BE2C (cell line): ENCODE results near the gene SFT2D3.

Experiments
- DNase-seq: peaks from one replicate; pipeline ENCODE4 v3.0.0-alpha.2; 2020
- H3K27me3 ChIP-seq: fragments of 250-450 bp; sonication (Bioruptor Pico); 2 replicates; pipeline ENCODE4 v1.5.1; 2020; ENCODE audit warnings: mild to moderate bottlenecking
- H3K36me3 ChIP-seq: fragments of 250-450 bp; sonication (Bioruptor Pico); 2 replicates; pipeline ENCODE4 v1.5.1; 2020; ENCODE audit warnings: mild to moderate bottlenecking
- H3K4me1 ChIP-seq: fragments of 250-450 bp; sonication (Bioruptor Pico); 2 replicates; pipeline ENCODE4 v1.5.1; 2020
- H3K4me3 ChIP-seq: 2 replicates; pipeline ENCODE4 v1.5.1; 2011; ENCODE audit warnings: low read depth, low read length
- H3K9me3 ChIP-seq: fragments of 250-450 bp; sonication (Bioruptor Pico); 2 replicates; pipeline ENCODE4 v1.5.1; 2020
- TF ChIP-seq, protein P1 (sequence below): IDR thresholded peaks from 2 replicates; pipeline ENCODE4 v1.5.1; 2012; ENCODE audit warnings: mild to moderate bottlenecking, low read depth, low read length

The SFT2D3 gene

DNA sequence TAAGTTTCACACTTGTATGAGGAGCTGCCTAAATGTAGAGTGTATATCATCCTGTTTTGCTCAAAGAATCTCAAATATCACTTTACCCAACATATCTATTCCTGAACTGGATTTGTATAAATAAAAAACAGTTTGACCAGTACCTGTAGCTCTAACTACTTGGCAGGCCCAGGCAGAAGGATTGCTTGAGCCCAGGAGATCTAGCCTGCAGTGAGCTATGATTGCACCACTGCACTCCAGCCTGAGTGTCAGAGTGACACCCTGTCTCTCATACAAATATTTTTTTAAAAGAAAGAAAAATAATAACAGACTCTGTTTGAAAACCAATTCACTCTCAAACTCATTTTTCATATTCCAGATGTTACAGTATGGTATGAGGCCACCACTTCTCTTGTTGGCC, 18.2 kb upstream of the SFT2D3 start:
- Histone ChIP-seq H3K9me3 (no peaks in the 10 kb centered on the region), H3K4me1 (no peaks in the 10 kb centered on the region), H3K36me3 (no peaks in the 10 kb centered on the region), H3K27me3 (no peaks in the 10 kb centered on the region), H3K4me3 (no peak overlapping the region)
- no peak for DNase-seq
- TF ChIP-seq, protein P1, sequence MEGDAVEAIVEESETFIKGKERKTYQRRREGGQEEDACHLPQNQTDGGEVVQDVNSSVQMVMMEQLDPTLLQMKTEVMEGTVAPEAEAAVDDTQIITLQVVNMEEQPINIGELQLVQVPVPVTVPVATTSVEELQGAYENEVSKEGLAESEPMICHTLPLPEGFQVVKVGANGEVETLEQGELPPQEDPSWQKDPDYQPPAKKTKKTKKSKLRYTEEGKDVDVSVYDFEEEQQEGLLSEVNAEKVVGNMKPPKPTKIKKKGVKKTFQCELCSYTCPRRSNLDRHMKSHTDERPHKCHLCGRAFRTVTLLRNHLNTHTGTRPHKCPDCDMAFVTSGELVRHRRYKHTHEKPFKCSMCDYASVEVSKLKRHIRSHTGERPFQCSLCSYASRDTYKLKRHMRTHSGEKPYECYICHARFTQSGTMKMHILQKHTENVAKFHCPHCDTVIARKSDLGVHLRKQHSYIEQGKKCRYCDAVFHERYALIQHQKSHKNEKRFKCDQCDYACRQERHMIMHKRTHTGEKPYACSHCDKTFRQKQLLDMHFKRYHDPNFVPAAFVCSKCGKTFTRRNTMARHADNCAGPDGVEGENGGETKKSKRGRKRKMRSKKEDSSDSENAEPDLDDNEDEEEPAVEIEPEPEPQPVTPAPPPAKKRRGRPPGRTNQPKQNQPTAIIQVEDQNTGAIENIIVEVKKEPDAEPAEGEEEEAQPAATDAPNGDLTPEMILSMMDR, result no peak

DNA sequence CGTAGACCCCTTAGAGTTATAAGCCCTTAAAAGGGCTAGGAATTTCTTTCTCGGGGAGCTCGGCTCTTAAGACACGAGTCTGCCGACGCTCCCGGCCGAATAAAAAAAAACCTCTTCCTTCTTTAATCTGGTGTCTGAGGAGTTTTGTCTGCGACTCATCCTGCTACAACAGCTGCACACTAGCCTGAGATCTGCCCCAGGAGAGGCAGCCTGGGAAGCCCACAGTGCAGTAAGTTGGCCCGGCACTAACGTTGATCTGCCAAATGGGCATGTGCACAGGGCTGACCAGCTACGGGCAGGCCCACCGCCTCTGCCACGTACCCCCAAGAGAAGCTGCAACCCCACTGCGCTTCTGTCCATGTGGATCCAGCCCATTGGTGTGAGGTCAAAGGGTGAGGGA, 17.5 kb upstream of the SFT2D3 start:
- Histone ChIP-seq H3K4me3 (no peak overlapping the region), H3K27me3 (no peaks in the 10 kb centered on the region), H3K36me3 (no peaks in the 10 kb centered on the region), H3K4me1 (no peaks in the 10 kb centered on the region), H3K9me3 (no peaks in the 10 kb centered on the region)
- TF ChIP-seq, protein P1, result no peak
- no peak for DNase-seq

DNA sequence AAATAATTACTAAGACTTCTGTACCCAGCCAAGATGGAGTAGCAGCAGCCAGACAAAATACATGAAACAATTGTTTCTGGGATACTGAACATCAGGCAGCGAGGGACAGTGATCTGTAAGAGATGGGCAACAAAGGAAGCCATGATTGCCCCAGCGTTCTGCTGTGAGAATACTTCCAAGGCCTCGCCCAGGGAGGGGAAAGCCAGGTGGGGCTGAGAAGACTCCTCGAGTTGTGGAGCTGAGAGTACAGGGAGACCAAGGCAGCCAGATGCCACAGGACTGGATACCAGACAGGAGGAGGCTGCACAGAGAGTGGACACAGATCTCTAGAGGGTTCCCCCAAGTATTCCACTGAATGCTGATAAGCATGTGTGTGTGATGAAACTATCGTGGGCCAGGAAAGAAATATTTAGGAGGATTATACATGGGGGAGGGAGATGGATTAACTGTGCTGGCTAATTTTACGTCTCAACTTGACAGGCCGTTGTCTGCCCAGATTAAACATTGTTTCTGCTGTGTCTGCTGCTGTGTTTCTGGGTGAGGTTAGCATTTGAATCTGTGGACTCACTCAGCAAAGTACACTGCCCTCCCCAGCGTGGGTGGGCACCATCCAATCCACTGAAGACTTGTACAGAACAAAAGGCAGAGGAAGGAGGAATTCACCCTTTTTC, 15.8 kb upstream of the SFT2D3 start:
- no peak for DNase-seq
- no peaks in the 10 kb centered on the region for H3K9me3 ChIP-seq
- no peak overlapping the region for H3K4me3 ChIP-seq
- TF ChIP-seq, protein P1, result no peak
- H3K27me3 ChIP-seq, result no peaks in the 10 kb centered on the region
- no peaks in the 10 kb centered on the region for H3K36me3 ChIP-seq
- H3K4me1 ChIP-seq, result no peaks in the 10 kb centered on the region

DNA sequence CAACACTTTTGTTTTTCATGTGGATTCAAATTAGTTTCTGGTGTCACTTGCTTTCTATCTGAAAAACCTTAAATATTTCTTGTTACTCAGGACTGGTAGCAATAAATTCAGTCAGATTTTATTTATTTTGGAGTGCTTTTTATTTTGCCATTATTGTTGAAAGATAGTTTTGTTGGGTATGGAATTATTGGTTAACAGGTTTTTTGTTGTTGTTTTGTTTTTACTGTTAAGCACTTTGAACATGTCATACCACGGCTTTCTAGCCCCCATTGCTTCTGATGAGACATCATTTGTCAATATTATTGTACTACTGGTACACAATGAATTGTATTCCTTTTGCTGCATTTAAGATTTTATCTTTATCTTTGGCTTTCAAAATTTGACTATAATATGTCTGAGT, 12.9 kb upstream of the SFT2D3 start:
- no peaks in the 10 kb centered on the region for H3K27me3 ChIP-seq
- no peak overlapping the region for H3K4me3 ChIP-seq
- no peaks in the 10 kb centered on the region for H3K36me3 ChIP-seq
- no peaks in the 10 kb centered on the region for H3K9me3 ChIP-seq
- H3K4me1 ChIP-seq, result no peaks in the 10 kb centered on the region
- TF ChIP-seq, protein P1, result no peak
- no peak for DNase-seq

DNA sequence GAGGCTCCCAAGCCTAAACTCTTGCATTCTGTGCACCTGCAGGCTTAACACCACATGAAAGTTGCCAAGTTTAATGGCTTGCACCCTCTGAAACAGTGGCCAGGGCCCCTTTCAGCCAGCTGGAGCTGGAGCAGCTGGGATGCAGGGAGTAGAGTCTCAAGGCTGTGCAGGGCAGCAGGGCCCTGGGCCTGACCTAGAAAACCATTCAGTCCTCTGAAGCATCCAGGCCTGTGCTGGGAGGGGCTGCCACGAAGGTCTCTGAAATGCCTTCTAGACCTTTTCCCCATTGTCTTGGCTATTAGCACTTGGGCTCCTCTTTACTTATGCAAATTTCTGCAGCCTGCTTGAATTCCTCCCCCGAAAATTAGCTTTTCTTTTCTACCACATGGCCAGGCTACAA, 10.6 kb upstream of the SFT2D3 start:
- H3K4me1 ChIP-seq, result no peaks in the 10 kb centered on the region
- no peak for DNase-seq

DNA sequence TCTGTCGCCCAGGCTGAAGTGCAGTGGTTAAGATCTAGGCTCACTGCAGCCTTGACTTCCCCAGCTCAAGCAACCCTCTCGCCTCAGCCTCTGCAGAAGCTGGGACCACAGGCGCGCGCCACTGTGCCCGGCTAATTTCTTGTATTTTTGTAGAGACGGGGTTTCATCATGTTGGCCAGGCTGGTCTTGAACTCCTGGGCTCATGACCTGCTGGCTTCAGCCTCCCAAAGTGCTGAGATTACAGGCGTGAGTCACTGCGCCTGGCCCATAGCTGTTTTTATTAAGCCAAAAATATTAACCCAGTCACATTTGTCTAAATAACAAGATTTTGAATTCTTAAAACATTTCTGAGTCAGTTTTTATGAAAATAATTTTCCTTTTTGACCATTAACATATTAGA, 6.3 kb upstream of the SFT2D3 start:
- TF ChIP-seq, protein P1, result no peak
- DNase-seq, result no peak
- Histone ChIP-seq H3K36me3 (no peaks in the 10 kb centered on the region), H3K9me3 (no peaks in the 10 kb centered on the region), H3K27me3 (no peaks in the 10 kb centered on the region), H3K4me1 (no peaks in the 10 kb centered on the region), H3K4me3 (no peak overlapping the region)

More for the DNA sequence above, 10.6 kb upstream of the SFT2D3 start:
- no peaks in the 10 kb centered on the region for H3K27me3 ChIP-seq
- H3K36me3 ChIP-seq, result no peaks in the 10 kb centered on the region
- H3K9me3 ChIP-seq, result no peaks in the 10 kb centered on the region
- TF ChIP-seq, protein P1, result no peak
- no peak overlapping the region for H3K4me3 ChIP-seq
